Measurements from ENCODE around the gene VPS39. TPM values are rescaled to one million over a fixed set of nuclear protein-coding genes. Genes with fewer than 3 reads are reported as not detected.

VPS39 gene
- polyA plus RNA-seq, 1 of the 3 experiments (the other 2 are of a cell fraction) = 61.1 TPM

DNA sequence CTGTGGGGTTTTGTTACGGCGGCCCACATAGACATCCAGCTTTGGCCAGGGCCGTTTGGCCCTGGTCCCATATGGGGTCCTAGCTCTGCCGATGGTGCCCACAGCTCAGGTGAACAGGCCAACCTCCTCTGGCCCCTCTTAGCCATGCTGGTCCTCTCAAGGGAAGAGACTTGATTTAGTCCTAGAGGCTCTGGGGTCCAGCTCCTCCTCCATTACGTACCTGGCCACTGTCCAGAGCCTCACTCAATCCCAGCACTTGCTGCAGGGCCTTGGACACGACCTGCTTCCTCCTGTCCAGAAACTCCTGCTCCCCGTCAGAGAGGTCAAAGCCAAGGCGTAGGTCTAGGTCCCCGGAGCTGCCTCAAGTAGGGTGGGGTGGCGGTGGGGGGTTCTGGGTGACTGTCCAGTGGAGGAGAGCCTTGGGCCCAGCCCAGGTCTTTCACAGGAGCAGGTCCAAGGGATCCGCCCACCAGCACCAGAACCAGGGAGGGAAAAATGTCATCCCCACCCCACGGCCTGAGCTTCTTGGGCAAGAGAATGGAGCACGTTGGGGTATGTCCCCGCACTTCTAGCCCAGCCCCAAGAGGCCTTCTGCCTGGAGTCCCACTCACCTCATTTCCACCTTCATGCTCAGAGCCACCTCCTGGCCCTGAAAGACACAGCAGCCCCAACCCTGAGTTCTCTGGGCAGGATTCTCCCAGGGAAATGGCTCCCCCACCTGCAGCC is 58.4 kb downstream of the VPS39 start:
- H3K79me2 ChIP-seq (ENCODE audit: insufficient read depth) = no peaks in the 10 kb centered on the region

DNA sequence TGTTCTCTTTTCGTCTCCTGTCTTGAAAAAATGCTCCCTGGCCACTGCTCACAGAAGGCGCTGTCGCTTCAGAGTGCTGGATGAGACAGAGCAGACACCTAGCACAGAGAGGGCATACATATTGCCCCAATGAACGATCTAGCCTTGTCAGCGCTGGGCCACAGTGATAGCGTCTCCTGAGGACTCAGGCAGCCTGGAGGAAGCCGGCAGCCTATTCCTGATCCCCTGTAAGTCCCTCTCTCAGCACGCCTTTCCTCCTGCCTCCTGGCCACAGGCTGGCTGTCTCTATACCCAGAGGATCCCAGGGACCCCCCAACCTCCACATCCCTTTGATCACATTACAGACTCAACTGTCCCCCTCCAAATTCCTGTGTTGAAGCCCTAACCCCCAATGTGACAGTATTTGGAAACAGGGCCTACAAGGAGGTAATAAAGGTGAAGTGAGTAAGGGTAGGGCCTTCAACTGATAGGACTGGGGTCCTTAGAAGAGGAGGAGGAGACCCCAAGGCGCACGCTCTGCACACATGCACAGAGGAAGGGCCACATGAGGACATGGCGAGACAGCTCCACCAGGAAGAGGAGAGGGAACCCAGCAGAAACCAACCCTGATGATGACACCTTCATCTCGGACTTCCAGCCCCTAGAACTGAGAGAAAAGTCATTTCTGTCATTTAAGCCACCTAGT is 59.2 kb downstream of the VPS39 start:
- H3K4me3 ChIP-seq (ENCODE audit: low read depth in 2 of 2, low read length in 1 of 2) = no peak overlapping the region
- no peaks in the 10 kb centered on the region; a peak in 2 of 4 replicates for H3K4me1 ChIP-seq (ENCODE audit: control insufficient read depth in 1 of 2, insufficient read depth in 2 of 2, low read depth in 1 of 2, low read length in 1 of 2)
- no peaks in the 10 kb centered on the region for H3K9me3 ChIP-seq
- no peaks in the 10 kb centered on the region for H3K79me2 ChIP-seq (ENCODE audit: insufficient read depth)
- no peak overlapping the region for H3K4me2 ChIP-seq
- H3K27ac ChIP-seq (ENCODE audit: low read depth in 2 of 2, low read length in 1 of 2) = no peak overlapping the region
- ChIA-PET CTCF (interaction anchor here (1.7 to 4.1 kb wide), 2 partner anchors 11 to 65 kb away, joined by 4 to 29 read pairs; no protein-coding TSS in a partner anchor), POLR2A (no interaction called here)
- no peaks in the 10 kb centered on the region for H3K36me3 ChIP-seq (replicated peaks in 1 of 2; ENCODE audit: control insufficient read depth in 1 of 2, insufficient read depth in 2 of 2, low read length in 1 of 2)
- 82% methylated on average over 12 of the region's 12 CpGs for WGBS (ENCODE audit: low lambda C conversion rate)
- H3F3A ChIP-seq (replicated peaks; ENCODE audit: insufficient read depth) = no peaks in the 10 kb centered on the region
- H4K20me1 ChIP-seq (ENCODE audit: insufficient read depth) = no peaks in the 10 kb centered on the region
- TF ChIP-seq MXI1 (IDR thresholded peaks at IDR 0.05; ENCODE audit: low read depth, low read length) (no peak), RCOR1 (IDR thresholded peaks at IDR 0.05; ENCODE audit: low read length) (no peak), TEAD4 (IDR thresholded peaks at IDR 0.05; ENCODE audit: borderline replicate concordance, insufficient read depth) (no peak)
- no peak for DNase-seq
- H3K9me2 ChIP-seq = no peaks in the 10 kb centered on the region
- H3K27me3 ChIP-seq (ENCODE audit: insufficient read depth) = no peaks in the 10 kb centered on the region
- no peak overlapping the region for H2AFZ ChIP-seq (ENCODE audit: low read depth)
- H3K9ac ChIP-seq = no peak overlapping the region

More for the DNA sequence above, 58.4 kb downstream of the VPS39 start:
- Histone ChIP-seq H3K27ac (ENCODE audit: low read depth in 2 of 2, low read length in 1 of 2) (no peak overlapping the region), H3K9ac (no peak overlapping the region), H3K4me2 (no peak overlapping the region), H2AFZ (ENCODE audit: low read depth) (no peak overlapping the region), H3K27me3 (ENCODE audit: insufficient read depth) (no peaks in the 10 kb centered on the region), H3K36me3 (replicated peaks in 1 of 2; ENCODE audit: control insufficient read depth in 1 of 2, insufficient read depth in 2 of 2, low read length in 1 of 2) (no peaks in the 10 kb centered on the region), H4K20me1 (ENCODE audit: insufficient read depth) (no peaks in the 10 kb centered on the region), H3K9me2 (no peaks in the 10 kb centered on the region), H3K9me3 (no peaks in the 10 kb centered on the region), H3K4me1 (ENCODE audit: control insufficient read depth in 1 of 2, insufficient read depth in 2 of 2, low read depth in 1 of 2, low read length in 1 of 2) (no peaks in the 10 kb centered on the region; a peak in 2 of 4 replicates), H3K4me3 (ENCODE audit: low read depth in 2 of 2, low read length in 1 of 2) (no peak overlapping the region), H3F3A (replicated peaks; ENCODE audit: insufficient read depth) (no peaks in the 10 kb centered on the region)
- WGBS (ENCODE audit: low lambda C conversion rate) = 68% methylated on average over 6 of the region's 14 CpGs
- no peak for DNase-seq
- TF ChIP-seq TAF1 (IDR thresholded peaks at IDR 0.05; ENCODE audit: borderline replicate concordance, low read depth, low read length) = no peak
- no peak for TF ChIP-seq EP300 (IDR thresholded peaks at IDR 0.05; ENCODE audit: borderline replicate concordance in 1 of 2, low read depth in 1 of 2, low read length in 1 of 2)
- TF ChIP-seq, protein P1, sequence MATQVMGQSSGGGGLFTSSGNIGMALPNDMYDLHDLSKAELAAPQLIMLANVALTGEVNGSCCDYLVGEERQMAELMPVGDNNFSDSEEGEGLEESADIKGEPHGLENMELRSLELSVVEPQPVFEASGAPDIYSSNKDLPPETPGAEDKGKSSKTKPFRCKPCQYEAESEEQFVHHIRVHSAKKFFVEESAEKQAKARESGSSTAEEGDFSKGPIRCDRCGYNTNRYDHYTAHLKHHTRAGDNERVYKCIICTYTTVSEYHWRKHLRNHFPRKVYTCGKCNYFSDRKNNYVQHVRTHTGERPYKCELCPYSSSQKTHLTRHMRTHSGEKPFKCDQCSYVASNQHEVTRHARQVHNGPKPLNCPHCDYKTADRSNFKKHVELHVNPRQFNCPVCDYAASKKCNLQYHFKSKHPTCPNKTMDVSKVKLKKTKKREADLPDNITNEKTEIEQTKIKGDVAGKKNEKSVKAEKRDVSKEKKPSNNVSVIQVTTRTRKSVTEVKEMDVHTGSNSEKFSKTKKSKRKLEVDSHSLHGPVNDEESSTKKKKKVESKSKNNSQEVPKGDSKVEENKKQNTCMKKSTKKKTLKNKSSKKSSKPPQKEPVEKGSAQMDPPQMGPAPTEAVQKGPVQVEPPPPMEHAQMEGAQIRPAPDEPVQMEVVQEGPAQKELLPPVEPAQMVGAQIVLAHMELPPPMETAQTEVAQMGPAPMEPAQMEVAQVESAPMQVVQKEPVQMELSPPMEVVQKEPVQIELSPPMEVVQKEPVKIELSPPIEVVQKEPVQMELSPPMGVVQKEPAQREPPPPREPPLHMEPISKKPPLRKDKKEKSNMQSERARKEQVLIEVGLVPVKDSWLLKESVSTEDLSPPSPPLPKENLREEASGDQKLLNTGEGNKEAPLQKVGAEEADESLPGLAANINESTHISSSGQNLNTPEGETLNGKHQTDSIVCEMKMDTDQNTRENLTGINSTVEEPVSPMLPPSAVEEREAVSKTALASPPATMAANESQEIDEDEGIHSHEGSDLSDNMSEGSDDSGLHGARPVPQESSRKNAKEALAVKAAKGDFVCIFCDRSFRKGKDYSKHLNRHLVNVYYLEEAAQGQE (IDR thresholded peaks at IDR 0.05; ENCODE audit: low read depth, low read length) = no peak
- no peak for TF ChIP-seq ELF1 (IDR thresholded peaks at IDR 0.05)
- no peak for TF ChIP-seq GATA2 (CRISPR knock-in tag; IDR thresholded peaks at IDR 0.05)
- no peak for TF ChIP-seq GABPA (IDR thresholded peaks at IDR 0.05; ENCODE audit: low read depth)
- POLR2A ChIA-PET = no interaction called here
- CTCF ChIA-PET = interaction anchor here (1.3 to 4.1 kb wide), 3 partner anchors 12 to 66 kb away, joined by 3 to 29 read pairs (median 4); no protein-coding TSS in a partner anchor
